Natural killer cell (primary cell): Measurements from ENCODE around the gene P2RX3. TPM values are rescaled to one million over a fixed set of nuclear protein-coding genes. Genes with fewer than 3 reads are reported as not detected.

Experiments used
- ATAC-seq, 3 donors: fragments of 150-1000 bp in 2 of 3; fragments of 200-7000 bp in 1 of 3; cut with Tn5 transposase; 1 replicate in 1 of 3; 2 replicates in 2 of 3; pipeline ENCODE4 v1.10.0; 2021; ENCODE audit warnings: mild to moderate bottlenecking in 2 of 3, moderate library complexity in 2 of 3
- DNase-seq, 2 donors: peaks; one replicate each; pipeline versions ENCODE4 v3.0.0 to v3.0.0-alpha.2; 2013 to 2021; ENCODE audit warnings: mixed read lengths in 1 of 2
- H3K27ac ChIP-seq: one replicate; pipeline ENCODE4 v1.5.1; 2013; ENCODE audit warnings: mild to moderate bottlenecking, low read length
- H3K27me3 ChIP-seq: one replicate; pipeline ENCODE4 v1.6.1; 2013; ENCODE audit warnings: low read length; ENCODE audit not compliant: control insufficient read depth, insufficient read depth
- H3K36me3 ChIP-seq: one replicate; pipeline ENCODE4 v1.6.1; 2013; ENCODE audit warnings: low read length; ENCODE audit not compliant: control insufficient read depth, insufficient read depth
- H3K4me1 ChIP-seq: one replicate; pipeline ENCODE4 v1.6.1; 2013; ENCODE audit warnings: low read length; ENCODE audit not compliant: control insufficient read depth, insufficient read depth
- H3K4me3 ChIP-seq: one replicate; pipeline ENCODE4 v1.5.1; 2013; ENCODE audit warnings: low read length
- H3K9me3 ChIP-seq: one replicate; pipeline ENCODE4 v1.6.1; 2013; ENCODE audit warnings: low read length; ENCODE audit not compliant: control insufficient read depth, insufficient read depth
- H3K27ac Mint-ChIP-seq, 2 donors: one replicate each; pipeline ENCODE4 v1.8.0; 2022; ENCODE audit warnings: mild to moderate bottlenecking in 2 of 2, mixed read lengths in 2 of 2, moderate library complexity in 1 of 2
- H3K27me3 Mint-ChIP-seq, 2 donors: one replicate each; pipeline ENCODE4 v1.8.0; 2022; ENCODE audit warnings: low read depth in 2 of 2, mixed read lengths in 2 of 2
- H3K36me3 Mint-ChIP-seq: one replicate; pipeline ENCODE4 v1.8.0; 2022; ENCODE audit warnings: mixed read lengths
- H3K4me1 Mint-ChIP-seq, 2 donors: one replicate each; pipeline ENCODE4 v1.8.0; 2022; ENCODE audit warnings: mixed read lengths in 2 of 2
- H3K4me3 Mint-ChIP-seq: one replicate; pipeline ENCODE4 v1.8.0; 2022; ENCODE audit warnings: mild to moderate bottlenecking, moderate library complexity, mixed read lengths
- H3K9me3 Mint-ChIP-seq, 2 donors: one replicate each; pipeline ENCODE4 v1.8.0; 2022; ENCODE audit warnings: mixed read lengths in 2 of 2
- CTCF ChIP-seq: fragments of 200-600 bp; IDR thresholded peaks from one replicate; pipeline ENCODE4 v1.8.0; 2022; ENCODE audit warnings: antibody characterized with exemption
- WGBS: methylation state at CpG from one replicate; pipeline ENCODE4 v1.1.7; 2013; ENCODE audit warnings: missing lambda C conversion rate; ENCODE audit not compliant: insufficient coverage; 5-methylcytosine and 5-hydroxymethylcytosine counted together
- intact Hi-C: fragments of 100-400 bp; cut with micrococcal nuclease; formaldehyde crosslinking; loops from one replicate; pipeline ENCODE4 v1.14.2; 2022
- total RNA-seq, 4 donors: library from RNA; stranded (reverse); fragments of 120-200 nt in 1 of 4; gene quantifications; one replicate each; pipeline versions ENCODE4 v1.2.3 to v1.2.4, GENCODE V29; 2013 to 2022

The P2RX3 gene
- total RNA-seq, 3 donors from 2014 or later (not counting 1 experiment from before 2014, with no cell fraction given), result not detected

- Mint-ChIP-seq H3K36me3 (no peaks in the 10 kb centered on the region), H3K4me1 (no peaks in the 10 kb centered on the region), H3K4me3 (no peak overlapping the region), H3K9me3 (no peaks in the 10 kb centered on the region), H3K27me3 (peaks cover 0 to 6% of the 10 kb centered on the region in 2 donors), H3K27ac (no peak overlapping the region)
- Histone ChIP-seq H3K27me3 (no peaks in the 10 kb centered on the region), H3K4me3 (no peak overlapping the region), H3K9me3 (no peaks in the 10 kb centered on the region), H3K4me1 (no peaks in the 10 kb centered on the region), H3K27ac (no peak overlapping the region), H3K36me3 (no peaks in the 10 kb centered on the region)
- intact Hi-C loops, result no loop called here
- 77% methylated on average over 5 of the region's 5 CpGs for WGBS
- TF ChIP-seq CTCF, result no peak
- ATAC-seq (no peak), DNase-seq (no peak)
These were observed 30.7 kb downstream of the P2RX3 start for GRCh38 chr11:57368845-57369232.

GRCh38 chr11:57370251-57370650 is 32.1 kb downstream of the P2RX3 start:
- H3K9me3 Mint-ChIP-seq, result no peaks in the 10 kb centered on the region
- no peak overlapping the region for H3K27ac Mint-ChIP-seq
- Histone ChIP-seq H3K36me3 (no peaks in the 10 kb centered on the region), H3K4me3 (no peak overlapping the region), H3K9me3 (no peaks in the 10 kb centered on the region), H3K27me3 (no peaks in the 10 kb centered on the region), H3K4me1 (no peaks in the 10 kb centered on the region), H3K27ac (no peak overlapping the region)
- 99% methylated on average over 6 of the region's 7 CpGs for WGBS
- no peaks in the 10 kb centered on the region for H3K4me1 Mint-ChIP-seq
- H3K27me3 Mint-ChIP-seq, result peaks cover 0 to 6% of the 10 kb centered on the region in 2 donors
- H3K36me3 Mint-ChIP-seq, result no peaks in the 10 kb centered on the region
- no peak for TF ChIP-seq CTCF
- intact Hi-C loops, result no loop called here
- H3K4me3 Mint-ChIP-seq, result no peak overlapping the region
- no peak for ATAC-seq
- no peak for DNase-seq

- Mint-ChIP-seq H3K27me3 (peaks cover 0 to 6% of the 10 kb centered on the region in 2 donors), H3K27ac (no peak overlapping the region), H3K4me1 (no peaks in the 10 kb centered on the region), H3K4me3 (no peak overlapping the region), H3K9me3 (no peaks in the 10 kb centered on the region), H3K36me3 (no peaks in the 10 kb centered on the region)
- ATAC-seq (no peak), DNase-seq (no peak)
- Histone ChIP-seq H3K9me3 (no peaks in the 10 kb centered on the region), H3K4me1 (no peaks in the 10 kb centered on the region), H3K4me3 (no peak overlapping the region), H3K27ac (no peak overlapping the region), H3K36me3 (no peaks in the 10 kb centered on the region), H3K27me3 (no peaks in the 10 kb centered on the region)
- TF ChIP-seq CTCF, result no peak
- intact Hi-C loops, result no loop called here
These were observed 32.8 kb downstream of the P2RX3 start for GRCh38 chr11:57370941-57371340.

- 100% methylated on average over 2 of the region's 3 CpGs for WGBS
- no peak for ATAC-seq
- Mint-ChIP-seq H3K9me3 (no peaks in the 10 kb centered on the region), H3K27ac (no peak overlapping the region), H3K4me3 (no peak overlapping the region), H3K36me3 (no peaks in the 10 kb centered on the region), H3K27me3 (peaks cover 0 to 2% of the 10 kb centered on the region in 2 donors), H3K4me1 (no peaks in the 10 kb centered on the region)
- no peaks in the 10 kb centered on the region for H3K36me3 ChIP-seq
- no peaks in the 10 kb centered on the region for H3K27me3 ChIP-seq
- DNase-seq, result no peak
- H3K4me3 ChIP-seq, result no peak overlapping the region
- H3K9me3 ChIP-seq, result no peaks in the 10 kb centered on the region
- no peak overlapping the region for H3K27ac ChIP-seq
- H3K4me1 ChIP-seq, result no peaks in the 10 kb centered on the region
- no peak for TF ChIP-seq CTCF
- intact Hi-C loops, result no loop called here
These were observed 35.0 kb downstream of the P2RX3 start for GRCh38 chr11:57373146-57373545.
